GM03348 (cell line): ENCODE measurements around the gene ANKRD7.

Experiments used
- DNase-seq: peaks from one replicate; pipeline ENCODE4 v3.0.0; 2012; ENCODE audit warnings: low spot score

The ANKRD7 gene, protein sequence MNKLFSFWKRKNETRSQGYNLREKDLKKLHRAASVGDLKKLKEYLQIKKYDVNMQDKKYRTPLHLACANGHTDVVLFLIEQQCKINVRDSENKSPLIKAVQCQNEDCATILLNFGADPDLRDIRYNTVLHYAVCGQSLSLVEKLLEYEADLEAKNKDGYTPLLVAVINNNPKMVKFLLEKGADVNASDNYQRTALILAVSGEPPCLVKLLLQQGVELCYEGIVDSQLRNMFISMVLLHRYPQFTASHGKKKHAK

DNA sequence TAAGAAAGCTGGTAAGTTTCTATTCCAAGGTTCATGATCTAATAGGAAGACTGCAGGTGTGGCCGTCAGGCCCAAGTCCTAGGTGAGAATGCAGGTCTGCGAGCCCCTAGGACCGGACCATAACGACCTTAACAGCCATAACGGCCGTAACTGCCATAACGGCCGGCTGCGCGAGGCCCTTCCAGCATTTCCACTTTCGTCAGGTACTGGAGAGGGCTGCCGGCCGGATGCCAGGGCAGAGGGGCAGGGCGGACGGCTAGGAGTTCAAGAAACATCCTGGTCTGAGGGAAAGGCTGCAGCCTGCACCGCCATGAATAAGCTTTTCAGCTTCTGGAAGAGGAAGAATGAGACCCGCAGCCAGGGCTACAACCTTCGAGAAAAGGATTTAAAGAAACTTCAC, at the start of gene ANKRD7:
TSS of gene ANKRD7 (plus strand) at position 184 of the 400 bp plus-strand sequence. CDS start at position 311, 127 bp downstream.
- DNase-seq, result no peak

DNA sequence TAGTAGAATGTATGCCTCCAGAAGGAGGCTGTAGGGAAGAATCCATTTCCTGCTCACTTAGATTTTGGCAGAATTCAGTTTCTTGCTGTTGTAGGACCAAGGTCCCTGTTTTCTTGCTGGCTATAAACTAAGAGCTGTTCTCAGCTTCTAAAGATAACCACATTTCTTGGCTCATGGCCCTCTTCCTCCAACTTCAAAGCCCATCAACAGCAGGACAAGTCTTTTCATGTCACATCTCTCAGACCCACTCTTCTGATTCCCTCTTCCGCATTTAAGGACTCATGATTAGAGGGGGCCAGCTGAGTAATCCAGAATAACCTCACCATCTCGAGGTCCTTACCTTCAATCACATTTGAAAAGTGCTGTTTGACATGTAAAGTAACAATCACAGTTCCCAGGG, 48.8 kb upstream of the ANKRD7 start:
- DNase-seq, result no peak

DNA sequence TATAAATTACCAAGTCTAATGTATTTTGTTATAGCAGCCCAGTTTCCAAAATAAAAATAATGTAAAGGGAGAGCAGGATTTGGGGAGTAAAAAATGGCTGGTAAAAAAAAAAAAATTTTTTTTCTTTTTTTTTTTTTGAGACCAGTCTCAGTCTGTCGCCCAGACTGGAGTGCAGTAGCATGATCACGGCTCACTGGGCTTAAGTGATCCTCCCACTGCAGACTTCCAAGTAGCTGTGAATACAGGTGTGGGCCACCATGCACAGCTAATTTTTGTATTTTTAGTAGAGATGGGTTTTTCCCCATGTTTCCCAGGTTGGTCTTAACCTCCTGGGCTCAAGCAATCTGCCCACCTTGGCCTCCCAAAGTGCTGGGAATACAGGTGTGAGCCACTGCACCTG, 45.3 kb upstream of the ANKRD7 start:
- DNase-seq, result no peak

DNA sequence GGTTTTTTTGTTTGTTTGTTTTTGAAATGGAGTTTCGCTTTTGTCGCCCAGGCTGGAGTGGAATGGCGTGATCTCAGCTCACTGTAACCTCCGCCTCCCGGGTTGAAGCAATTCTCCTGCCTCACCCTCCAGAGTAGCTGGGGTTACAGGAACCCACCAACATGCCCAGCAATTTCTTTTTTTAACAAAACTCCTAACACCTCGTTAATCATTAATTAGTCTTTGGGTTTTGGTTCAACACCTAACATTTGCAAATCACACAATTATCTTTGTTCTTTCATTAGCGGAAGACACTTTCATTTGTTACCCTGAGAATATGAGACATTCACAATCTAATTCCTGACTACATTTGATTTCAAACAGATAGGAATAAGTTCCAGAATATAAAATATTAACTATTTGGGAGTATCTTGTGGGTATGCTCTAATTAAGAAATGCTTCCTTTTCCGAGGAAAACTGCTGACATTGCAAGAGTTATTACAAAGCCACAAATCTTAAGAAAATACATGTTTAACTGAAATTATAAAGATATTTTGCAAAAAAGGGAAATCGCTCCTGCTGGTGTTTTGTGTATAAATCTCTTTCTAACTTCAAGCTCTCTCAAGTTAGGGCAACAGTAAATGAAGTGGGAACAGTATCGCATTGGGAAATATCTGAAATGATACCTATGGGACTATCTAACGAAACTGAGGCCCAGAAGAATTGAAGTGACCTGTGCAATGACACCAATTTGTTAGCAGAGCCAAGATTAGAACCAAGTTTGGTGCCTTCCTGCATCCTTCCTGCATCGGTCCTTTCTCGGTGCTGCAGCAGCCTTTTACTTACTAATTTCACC, 41.7 kb upstream of the ANKRD7 start:
- DNase-seq, result peak; percentile 4

DNA sequence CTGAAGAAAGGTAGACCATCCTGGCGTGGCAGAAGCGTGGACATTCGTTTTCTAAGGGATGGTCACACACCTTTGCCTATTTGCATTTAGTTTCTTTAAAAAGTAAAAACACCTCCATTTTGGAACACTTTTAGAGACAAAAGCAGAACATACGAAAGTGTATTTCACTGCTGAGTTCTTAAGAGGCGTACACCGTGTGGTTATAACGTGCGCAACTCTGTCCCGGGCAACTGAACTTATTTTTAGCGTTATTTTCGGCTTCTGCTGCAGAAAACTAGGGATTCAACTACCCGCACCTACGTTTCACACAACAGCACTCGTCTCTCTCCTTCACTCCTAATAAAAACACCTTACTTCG, 41.1 kb upstream of the ANKRD7 start:
- no peak for DNase-seq

DNA sequence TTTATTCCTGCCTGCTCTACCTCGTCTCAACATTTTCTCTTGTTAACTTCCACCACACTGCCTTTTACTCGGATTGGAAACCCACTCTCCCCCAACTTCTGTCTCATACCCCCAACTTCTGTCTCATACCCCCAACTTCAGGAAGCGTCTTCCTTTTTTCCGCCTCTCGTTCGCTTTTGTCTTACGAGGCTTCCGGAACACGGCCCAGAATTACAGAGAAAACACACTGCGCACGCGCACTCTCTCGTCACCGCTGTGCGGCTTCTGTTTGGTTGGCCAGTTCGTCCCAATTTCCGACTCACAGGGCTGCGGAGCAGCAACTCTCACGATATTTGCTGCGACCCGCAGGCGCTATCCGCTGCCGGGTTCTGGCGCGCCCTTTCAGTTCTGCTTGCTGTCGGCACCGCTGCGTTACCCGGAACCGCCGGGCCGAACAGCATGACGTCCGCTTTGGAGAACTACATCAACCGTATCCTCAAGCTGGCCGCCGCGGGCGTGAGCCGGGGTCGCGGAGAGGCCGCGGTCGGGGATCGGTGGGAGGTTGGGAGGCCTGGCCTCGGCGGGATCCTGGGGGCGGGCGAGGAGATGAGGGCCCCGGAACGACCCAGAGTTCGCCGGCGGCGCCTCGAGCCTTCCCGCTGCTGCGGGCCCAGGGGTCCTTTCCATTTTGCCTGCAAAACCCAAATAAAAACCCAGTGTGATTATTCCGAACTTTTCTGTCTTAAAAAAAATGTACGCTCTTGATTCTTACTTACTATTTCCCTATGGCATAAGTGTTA, 40.5 kb upstream of the ANKRD7 start, which contains the start of gene LSM8:
TSS of gene LSM8 (plus strand) at position 379 of the 779 bp plus-strand sequence. CDS start at position 439, 60 bp downstream.
- DNase-seq, result peak; percentile 94

DNA sequence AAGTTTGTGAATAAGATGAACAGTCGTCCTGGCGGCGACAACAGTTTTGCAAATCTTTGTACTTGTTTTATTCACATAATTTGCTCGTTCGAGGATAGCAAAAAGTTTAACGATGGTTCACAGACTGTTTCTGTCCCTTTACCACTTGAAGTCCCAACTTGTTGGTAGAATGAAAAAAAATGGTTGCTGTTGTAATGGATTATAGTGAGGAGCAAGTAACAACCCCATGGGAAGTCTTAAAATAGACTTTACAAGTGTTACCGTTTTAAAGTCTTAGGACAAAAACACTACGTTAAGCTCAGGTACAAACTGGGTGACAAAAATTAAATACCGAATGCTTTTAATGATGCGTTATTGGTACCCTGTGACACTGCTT, 40.0 kb upstream of the ANKRD7 start:
- no peak for DNase-seq

DNA sequence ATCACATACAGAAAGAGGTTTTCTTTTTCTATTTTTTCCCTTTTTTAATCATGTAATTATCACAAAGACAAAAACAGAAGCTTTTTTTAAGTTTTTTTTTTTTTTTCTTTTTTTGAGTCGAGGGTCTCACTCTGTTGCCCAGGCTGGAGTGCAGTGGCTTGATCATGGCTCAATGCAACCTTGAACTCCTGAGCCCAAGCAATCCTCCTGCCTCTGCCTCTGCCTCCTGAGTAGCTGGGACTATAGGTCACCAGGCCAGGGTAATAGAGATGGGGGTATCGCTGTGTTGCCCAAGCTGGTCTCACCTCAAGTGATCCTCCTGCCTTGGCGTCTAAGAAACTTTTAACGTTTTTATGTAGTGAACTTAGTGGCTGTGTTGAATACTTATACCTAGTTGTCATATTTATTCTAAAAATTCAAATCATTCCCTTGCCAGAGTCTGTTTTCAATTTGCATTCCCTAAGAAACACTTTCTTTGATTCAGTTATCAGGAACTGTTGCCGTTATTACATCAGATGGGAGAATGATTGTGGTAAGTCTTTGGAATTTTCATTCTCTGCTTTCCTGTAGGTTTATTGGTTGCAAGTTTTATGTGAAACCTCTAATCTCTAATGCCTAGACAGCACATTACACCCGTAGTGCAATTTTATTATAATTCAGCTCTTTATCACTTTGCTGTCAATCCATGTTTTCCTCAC, 39.2 kb upstream of the ANKRD7 start:
- peak; percentile 30 for DNase-seq

DNA sequence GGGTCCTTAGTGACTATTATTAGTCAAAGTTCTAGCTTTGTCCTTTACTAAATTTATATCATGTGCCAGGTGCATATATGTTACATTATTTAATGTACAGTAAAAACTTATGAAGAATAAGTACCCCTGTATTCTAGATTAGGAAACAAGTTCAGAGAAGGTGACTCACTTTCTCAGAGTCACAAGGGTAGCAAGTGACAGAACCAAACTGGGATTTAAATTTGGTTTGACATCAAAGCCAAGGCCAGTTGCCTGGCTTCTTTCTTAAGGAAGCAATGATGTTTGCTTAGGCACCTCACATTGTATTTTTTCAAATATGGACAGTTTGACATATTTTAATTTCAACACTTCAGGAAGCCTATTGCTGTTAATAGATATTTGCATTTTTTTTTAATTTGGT, 38.0 kb upstream of the ANKRD7 start:
- DNase-seq, result no peak

DNA sequence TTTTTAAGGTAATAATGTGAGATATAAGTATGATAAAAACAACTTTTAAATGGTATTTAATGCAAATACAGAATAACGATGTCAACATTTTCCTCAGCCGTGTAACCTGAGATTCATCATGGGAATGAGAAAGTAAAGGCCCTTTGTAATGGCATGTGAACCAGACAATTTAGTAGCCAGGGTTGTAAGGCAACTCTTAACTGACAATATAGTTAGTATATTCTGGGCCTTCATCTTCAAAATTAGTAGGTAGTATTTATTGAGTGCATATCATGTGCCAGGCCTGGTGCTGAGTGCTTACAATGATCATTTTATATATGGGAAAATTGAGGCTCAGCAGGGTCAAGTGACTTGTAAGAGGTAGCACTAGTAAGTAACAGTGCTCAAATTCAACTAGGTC, 29.9 kb upstream of the ANKRD7 start:
- DNase-seq, result no peak

DNA sequence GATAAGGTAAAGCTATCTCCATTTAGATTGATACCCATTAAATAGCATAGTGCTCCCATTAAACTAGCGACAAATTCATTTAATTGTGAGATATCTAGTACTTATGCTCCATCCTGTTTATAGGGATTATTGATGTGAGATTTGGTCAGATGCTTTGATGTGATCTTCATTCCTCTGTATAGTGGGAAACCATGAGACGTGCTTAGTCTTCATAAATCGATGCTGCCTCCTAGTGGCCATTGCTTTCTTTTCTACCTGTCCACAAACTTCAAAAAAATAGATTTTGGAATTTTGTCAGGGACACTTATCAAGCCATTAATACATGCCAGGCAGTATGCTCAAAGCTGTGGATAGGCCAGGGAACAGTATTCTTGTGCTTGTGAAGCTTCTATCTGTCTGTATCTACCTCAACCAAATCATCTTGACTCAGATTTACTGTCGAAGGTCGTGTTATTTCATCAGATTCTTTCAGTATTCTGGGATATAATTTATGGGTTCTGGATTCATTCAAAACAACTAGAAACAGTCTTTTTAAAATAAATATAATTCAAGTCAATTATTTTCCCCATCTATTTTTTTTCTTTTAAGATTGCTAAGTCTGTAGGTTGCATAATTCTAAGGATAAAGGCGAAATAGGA, 28.5 kb upstream of the ANKRD7 start:
- peak; percentile 44 for DNase-seq

DNA sequence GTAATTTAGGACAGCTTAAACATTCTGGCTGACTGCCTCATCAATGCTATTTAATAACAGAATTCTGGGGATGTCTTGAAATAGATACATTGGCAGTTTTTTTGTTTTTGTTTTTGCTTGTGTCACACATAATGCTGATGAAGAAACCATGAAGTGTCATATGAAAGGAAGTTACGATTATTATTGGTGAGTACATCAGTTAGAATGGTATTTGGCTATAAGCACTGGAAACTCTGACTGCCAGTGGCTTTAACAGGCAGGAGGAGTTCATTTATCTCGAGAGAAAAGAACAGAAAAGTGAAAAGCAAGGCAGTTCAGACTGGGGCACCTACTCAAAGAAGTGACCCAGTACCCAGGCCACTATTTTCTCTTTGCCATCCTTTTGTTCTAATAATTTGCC, 22.4 kb upstream of the ANKRD7 start:
- DNase-seq, result no peak

DNA sequence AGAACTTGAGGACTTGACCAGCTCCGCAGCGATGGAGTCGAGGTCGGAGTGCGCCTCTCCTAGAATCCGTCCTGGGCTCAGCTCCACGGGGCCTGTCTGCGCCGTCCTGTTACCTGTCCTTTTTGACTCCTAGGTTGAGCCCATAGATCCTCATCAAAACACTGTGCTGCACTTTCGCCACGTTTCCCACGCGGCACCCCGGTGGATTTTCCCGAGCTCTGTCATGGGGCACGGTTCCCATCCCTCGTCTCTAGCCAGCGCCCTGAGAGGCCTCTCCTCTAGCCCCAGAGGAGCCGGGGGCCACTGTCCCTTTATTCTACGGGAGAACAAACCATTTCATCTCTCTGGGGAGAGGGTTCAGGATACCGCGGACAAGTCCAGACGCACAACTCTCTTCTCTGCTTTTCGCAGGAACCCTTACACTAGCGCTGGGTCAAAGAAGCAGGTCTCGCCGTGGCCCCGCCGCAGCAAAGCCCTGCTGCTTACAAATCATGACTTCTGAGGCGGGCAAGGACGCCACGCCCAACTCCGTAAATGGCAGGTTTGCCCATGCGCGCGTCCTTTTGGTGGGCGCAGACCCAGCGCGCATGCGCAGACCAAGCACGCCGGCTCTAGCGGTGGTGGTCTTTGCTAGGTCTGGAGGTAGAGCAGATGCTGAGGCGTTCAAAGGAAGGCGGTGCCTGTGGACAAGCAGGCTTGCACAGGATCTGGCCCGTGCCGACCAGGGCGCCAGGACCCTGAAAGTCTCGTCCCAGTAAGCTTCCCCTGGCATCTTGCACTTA, 10.3 kb upstream of the ANKRD7 start:
- DNase-seq, result peak; percentile 92

DNA sequence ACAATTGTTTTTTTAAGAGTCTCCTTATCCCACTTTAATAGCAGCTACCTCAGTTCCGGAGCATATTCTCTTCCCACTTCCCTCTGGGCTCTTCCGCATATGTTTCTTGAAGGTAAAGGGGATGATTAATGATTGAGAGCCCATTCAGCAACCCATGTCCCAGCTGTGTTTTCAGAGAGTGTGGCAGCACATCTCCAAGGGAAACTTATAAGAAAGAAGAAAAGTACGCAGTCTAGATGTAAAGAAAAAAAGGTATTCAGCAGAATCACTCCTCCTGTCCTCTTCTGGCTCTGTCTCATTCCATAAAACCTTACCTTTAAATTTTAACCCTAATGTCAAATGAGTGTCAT, 9.7 kb upstream of the ANKRD7 start:
- DNase-seq, result no peak

DNA sequence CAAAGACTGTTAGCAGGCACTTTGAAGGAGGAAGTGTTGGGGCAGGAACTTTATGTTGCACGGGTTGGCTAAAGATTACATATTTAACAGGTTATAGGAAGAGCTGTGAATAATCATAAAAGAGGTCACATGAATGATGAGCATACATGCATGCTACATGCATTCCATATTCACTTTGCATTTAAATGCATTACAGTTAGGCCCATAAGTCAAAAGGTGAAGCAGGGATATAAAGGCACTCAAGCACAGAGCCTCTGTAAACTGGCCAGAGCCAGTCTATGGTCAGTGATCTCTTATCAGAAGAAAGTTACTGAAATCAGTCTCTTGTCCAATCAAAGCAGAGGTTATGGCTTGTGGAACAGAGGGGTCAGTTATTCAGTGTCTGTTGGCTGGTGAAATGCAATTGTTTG, 7.3 kb upstream of the ANKRD7 start:
- no peak for DNase-seq

DNA sequence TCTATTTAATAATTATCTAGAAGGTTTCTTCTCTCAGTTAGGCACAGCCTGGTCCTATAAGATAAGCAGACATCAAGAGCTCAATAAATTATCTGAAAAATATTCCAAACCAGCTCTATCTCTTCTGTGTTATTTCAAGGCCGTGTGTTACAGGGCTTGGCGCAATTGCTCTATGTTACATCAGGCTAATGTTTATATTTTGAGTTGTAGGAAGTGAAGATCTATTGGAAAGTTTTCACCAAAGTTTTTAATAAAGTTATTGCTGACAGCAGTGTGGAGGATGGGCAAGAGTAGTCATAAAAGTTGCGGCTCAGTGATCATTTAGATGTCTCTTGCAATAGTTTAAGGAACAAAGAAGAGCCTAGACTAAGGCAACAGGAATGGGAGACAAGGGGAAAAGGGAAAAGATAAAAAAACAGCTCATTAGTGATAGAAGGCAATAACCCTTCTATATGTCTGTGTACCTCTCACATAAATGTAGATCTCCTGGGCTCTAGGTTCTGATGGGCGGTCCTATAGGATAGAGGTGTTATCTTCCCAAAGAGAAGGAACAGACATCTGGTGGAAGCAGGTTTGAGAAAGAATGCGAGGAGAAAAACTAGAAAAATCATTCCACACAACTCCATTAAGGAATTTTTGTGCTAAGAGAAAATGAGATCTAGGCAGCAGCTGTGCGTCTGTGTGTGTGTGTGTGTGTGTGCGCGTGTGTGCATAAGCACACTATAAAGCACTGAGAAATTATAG, 5.9 kb upstream of the ANKRD7 start:
- DNase-seq, result no peak

DNA sequence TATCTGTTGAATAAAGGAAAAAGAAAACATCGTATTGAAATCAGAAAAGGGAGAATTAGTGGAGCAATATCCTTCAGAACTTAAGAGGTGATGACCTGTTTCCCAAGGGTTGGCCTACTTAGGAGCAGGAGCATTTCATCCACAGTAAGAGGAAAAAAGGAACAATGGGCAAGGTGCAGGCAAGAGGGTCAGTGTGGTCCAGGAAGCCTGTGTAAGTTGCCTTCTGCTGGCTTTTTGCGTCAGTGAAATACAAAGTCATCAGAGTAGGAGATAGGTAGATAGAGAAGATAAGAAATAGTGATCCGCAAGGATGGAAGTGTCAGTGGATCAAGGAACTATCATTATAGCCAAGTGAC, 5.4 kb upstream of the ANKRD7 start:
- no peak for DNase-seq

DNA sequence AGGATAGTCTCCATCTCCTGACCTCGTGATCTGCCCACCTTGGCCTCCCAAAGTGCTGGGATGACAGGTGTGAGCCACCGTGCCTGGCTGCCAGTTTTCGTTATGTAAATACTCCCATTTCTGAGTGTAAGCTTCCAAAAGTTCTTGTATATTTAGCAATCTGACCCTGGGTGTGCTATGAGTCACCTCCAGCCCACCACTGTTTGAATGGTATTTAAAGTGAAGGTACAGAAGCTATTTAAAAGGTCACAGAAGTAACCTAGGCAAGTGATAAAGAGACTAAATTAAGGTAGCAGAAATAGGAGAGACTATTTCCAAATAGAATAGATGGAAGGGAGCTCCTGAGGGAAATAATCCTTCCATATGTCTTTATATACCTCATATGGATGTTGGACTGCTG, 3.9 kb upstream of the ANKRD7 start:
- no peak for DNase-seq

DNA sequence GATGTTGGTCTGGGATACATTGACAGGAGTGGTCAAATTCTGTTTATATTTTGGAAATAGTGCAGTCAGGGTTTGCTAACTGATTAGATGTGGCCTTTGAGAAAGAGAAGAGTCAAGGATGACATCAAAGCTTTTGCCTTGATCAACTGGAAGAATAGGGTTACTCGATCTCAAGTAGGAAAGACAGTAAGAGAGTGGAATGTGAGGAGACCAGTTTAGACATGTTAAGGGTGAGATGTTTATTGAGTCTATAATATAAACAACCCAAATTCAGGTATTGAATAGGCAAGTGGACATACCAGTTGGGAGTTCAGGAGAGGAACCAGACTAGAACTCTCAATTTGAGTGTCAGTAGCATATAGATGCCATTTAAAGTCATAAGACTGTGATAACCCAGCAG, 1.9 kb upstream of the ANKRD7 start:
- no peak for DNase-seq

DNA sequence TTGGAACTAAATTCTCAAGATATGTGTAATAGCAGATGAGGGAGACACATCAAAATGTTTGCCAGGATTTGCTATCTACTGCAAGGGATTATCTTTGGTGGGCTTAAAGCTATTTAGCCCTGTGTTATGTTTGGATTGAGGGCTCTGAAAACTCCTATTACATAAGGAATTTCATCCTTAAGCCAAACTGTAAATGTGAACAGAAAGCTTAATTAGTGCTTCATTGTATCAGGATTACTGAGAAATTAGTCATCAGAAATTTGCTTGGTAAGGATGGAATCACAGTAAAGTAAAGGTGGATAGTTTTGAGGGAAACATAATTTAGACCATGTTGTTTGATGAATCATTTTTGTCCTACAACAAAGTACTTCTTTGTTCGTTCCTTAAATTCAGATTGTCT, 8.3 kb downstream of the ANKRD7 start:
- no peak for DNase-seq
